ENCODE data around the gene IPO4. TPM values are rescaled to one million over a fixed set of nuclear protein-coding genes. Genes with fewer than 3 reads are reported as not detected.
A peak's percentile ranks its signal among the peaks of the same experiment; 100 is the strongest.

IPO4 gene
- total and polyA plus RNA-seq, 12 donors, result 19.1 to 84.9 (median 42.8) TPM

DNA sequence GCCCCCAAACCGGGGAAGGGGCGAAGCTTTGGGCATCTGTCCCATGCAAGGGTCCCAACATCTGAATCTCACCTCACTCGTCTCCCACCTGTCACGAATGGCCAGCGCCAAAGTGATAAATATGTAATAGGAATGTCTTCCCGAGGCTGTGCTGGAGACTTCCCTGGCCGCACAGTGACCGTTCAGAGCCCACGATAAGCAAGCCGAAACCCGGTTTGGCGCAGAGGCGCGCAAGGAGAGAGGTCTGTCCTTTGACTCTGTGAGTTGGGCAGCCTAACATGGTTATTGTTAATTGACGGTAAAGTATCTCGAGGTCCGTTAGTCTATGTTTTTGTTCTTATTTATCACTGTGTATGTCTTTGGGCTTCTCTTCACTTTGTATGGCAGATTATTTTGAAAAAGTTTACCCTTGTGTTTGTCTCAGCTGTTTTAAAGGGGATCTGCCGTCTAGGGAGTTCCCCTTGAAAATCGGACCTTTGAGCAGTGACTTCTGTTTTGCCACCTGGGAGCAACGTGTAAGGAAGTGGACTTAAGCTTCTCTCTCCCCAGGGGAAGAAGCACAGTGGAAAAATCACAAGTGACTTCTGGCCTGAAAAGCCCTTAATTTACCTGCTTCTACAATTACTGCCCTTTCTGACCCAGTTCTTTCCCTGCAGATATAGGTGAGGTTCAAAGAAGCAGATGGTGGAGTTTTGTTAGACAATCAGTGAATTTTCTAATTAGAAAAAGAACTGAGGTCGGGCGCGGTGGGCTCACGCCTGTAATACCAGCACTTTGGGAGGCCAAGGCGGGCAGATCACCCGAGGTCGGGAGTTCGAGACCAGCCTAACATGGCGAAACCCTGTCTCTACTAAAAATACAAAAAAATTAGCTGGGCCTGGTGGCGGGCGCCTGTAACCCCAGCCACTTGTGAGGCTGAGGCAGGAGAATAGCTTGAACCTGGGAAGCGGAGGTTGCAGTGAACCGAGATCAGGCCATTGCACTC, 7.7 kb upstream of the IPO4 start:
- no peaks in the 10 kb centered on the region for H3K27me3 ChIP-seq
- intact Hi-C loops (cut with DNase I), result no loop called here
- H3K36me3 ChIP-seq (replicated peaks in 1 of 2), result peaks cover 0 to 19% of the 10 kb centered on the region in 2 donors
- H3K4me3 ChIP-seq, result peak overlapping the region; percentile 81 to 97 (median 84)
- peak in 2 of 7 donors; percentile 37 for DNase-seq
- no peak for TF ChIP-seq POLR2A (IDR thresholded peaks at IDR 0.05)
- TF ChIP-seq, protein P1, sequence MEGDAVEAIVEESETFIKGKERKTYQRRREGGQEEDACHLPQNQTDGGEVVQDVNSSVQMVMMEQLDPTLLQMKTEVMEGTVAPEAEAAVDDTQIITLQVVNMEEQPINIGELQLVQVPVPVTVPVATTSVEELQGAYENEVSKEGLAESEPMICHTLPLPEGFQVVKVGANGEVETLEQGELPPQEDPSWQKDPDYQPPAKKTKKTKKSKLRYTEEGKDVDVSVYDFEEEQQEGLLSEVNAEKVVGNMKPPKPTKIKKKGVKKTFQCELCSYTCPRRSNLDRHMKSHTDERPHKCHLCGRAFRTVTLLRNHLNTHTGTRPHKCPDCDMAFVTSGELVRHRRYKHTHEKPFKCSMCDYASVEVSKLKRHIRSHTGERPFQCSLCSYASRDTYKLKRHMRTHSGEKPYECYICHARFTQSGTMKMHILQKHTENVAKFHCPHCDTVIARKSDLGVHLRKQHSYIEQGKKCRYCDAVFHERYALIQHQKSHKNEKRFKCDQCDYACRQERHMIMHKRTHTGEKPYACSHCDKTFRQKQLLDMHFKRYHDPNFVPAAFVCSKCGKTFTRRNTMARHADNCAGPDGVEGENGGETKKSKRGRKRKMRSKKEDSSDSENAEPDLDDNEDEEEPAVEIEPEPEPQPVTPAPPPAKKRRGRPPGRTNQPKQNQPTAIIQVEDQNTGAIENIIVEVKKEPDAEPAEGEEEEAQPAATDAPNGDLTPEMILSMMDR (IDR thresholded peaks at IDR 0.05), result no peak
- no peaks in the 10 kb centered on the region for H3K9me3 ChIP-seq (replicated peaks in 1 of 3)
- 34 to 43% (median 35%) methylated on average over 27 to 33 of the region's 33 CpGs for WGBS, 4 donors
- peak overlapping the region; percentile 80 to 99 (median 96) for H3K27ac ChIP-seq
- H3K4me1 ChIP-seq (replicated peaks in 1 of 2), result peaks cover 16 to 30% of the 10 kb centered on the region in 2 donors

DNA sequence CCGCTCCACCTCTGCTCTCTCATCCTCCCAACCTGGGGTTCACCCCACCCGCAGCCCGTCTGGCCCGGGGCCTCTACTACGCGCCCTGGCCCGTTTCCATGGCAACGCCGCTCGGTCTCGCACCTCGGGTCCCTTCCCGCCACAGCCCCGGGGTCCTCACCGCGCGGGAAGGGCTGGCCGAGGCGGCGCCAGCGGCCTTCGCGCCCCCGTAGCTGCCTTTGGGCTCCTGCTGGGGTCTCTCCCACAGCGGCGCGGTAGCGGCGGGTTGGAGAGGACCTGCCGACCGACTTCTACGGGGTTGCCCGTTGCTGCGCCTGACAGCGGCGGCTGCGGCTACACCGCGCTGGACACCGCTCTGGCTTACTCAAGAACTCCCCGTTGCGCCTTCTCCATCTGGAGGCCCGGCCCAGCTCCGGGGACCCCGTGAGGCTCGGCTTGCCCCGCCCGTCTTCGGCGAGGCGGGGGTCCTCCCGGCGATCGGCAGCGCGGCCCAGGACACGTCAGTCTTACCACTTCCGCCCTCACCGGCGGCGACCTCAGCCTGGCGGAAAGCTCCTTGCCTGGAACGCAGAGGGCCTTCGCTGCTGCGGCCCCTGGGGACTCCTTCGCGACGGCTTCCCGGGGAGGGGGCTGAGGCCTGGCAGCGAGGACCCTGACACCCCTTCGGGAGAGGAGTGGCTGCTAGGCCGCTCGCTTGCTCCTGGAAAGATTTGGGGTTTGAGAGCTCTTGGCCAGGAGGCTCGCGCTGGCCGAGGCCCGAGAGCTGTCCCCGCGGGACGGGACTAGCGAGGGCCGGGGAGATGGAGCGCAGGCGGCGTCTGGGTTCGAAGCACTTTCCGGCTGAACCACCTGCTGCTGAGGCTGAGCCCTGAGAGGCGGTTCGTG, 6.8 kb upstream of the IPO4 start, which contains the start of gene TM9SF1:
TSS of gene TM9SF1 (minus strand) at position 256 of the 885 bp plus-strand sequence. CDS start 422 bp downstream, outside the sequence.
- Histone ChIP-seq H3K4me3 (peak within 1 kb of the TSS; percentile 81 to 97 (median 84)), H3K36me3 (replicated peaks in 1 of 2) (peaks cover 0 to 22% of the 10 kb centered on the region in 2 donors), H3K27me3 (no peaks in the 10 kb centered on the region), H3K27ac (peak within 1 kb of the TSS; percentile 80 to 99 (median 96)), H3K9me3 (replicated peaks in 1 of 3) (no peaks in the 10 kb centered on the region), H3K4me1 (replicated peaks in 1 of 2) (peaks cover 16 to 30% of the 10 kb centered on the region in 2 donors)
- intact Hi-C loops (cut with DNase I), result no loop called here
- TF ChIP-seq, protein P1 (IDR thresholded peaks at IDR 0.05), result no peak
- peak; percentile 65 to 82 for TF ChIP-seq POLR2A (IDR thresholded peaks at IDR 0.05)
- WGBS, 4 donors, result 0 to 1% (median 0%) methylated on average over 2 to 89 of the region's 89 CpGs
- DNase-seq, result peak; percentile 86 to 93 (median 89)

DNA sequence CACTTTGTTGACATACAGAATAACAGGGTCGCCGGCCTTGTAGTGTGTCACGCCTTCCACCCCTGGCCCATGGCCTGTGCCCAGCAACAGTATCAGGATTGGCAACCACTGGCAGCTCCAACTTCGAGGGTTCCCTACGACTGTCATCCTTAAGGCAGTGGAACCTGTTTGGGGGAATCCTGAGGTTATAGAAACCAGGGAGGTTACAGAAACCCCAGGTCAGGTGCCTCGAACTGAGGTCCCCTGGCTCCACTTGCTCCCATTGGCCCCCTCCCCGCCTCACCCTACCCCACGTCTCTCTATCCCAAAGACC, 6.2 kb upstream of the IPO4 start:
- H3K27me3 ChIP-seq, result no peaks in the 10 kb centered on the region
- H3K9me3 ChIP-seq (replicated peaks in 1 of 3), result no peaks in the 10 kb centered on the region
- H3K36me3 ChIP-seq (replicated peaks in 1 of 2), result peaks cover 0 to 27% of the 10 kb centered on the region in 2 donors
- no peak for DNase-seq
- intact Hi-C loops (cut with DNase I), result no loop called here
- H3K27ac ChIP-seq, result peak overlapping the region; percentile 80 to 99 (median 96)
- peaks cover 16 to 30% of the 10 kb centered on the region in 2 donors for H3K4me1 ChIP-seq (replicated peaks in 1 of 2)
- WGBS, 4 donors, result 45 to 52% (median 48%) methylated on average over 3 to 8 of the region's 8 CpGs
- peak overlapping the region; percentile 81 to 97 (median 84) for H3K4me3 ChIP-seq
- TF ChIP-seq, protein P1 (IDR thresholded peaks at IDR 0.05), result no peak
- TF ChIP-seq POLR2A (IDR thresholded peaks at IDR 0.05), result no peak
